ENCODE measurements around the gene NPAS3.

DNA sequence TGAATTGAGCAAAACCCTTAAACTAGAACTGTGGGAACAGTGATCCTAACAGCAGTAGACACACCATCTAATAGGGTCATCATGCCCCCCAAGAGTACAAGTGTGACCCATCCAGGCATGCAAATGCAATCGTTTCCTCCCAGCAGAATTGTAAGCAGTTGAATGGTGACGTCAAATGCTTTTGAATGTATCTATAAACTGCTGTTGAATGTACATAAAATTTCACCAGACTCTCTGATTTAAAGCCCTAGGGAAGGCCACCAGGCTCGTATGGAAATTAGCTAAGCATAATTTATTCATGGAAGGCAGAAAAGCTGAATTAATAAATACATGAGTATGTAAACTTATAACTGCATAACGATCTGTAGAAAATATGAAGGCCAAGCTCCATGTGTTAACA lies 529.3 kb downstream of the NPAS3 start:
- TF ChIP-seq EZH2 (optimal IDR thresholded peaks at IDR 0.05; ENCODE audit: low read depth, low read length) (no peak), EZH2phosphoT487 (IDR thresholded peaks at IDR 0.05; ENCODE audit: low read length) (no peak)
- TF ChIP-seq, protein P1, sequence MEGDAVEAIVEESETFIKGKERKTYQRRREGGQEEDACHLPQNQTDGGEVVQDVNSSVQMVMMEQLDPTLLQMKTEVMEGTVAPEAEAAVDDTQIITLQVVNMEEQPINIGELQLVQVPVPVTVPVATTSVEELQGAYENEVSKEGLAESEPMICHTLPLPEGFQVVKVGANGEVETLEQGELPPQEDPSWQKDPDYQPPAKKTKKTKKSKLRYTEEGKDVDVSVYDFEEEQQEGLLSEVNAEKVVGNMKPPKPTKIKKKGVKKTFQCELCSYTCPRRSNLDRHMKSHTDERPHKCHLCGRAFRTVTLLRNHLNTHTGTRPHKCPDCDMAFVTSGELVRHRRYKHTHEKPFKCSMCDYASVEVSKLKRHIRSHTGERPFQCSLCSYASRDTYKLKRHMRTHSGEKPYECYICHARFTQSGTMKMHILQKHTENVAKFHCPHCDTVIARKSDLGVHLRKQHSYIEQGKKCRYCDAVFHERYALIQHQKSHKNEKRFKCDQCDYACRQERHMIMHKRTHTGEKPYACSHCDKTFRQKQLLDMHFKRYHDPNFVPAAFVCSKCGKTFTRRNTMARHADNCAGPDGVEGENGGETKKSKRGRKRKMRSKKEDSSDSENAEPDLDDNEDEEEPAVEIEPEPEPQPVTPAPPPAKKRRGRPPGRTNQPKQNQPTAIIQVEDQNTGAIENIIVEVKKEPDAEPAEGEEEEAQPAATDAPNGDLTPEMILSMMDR (IDR thresholded peaks at IDR 0.05; ENCODE audit: low read length), result no peak
